ENCODE measurements around the gene EHMT1. TPM values are rescaled to one million over a fixed set of nuclear protein-coding genes. Genes with fewer than 3 reads are reported as not detected.

EHMT1 gene
- total and polyA plus RNA-seq, 9 of the 15 experiments (the other 6 are each of a cell fraction or from before 2014, with no cell fraction given): 2.2 to 76.0 (median 36.4) TPM

GRCh38 chr9:137666513-137666822 lies 47.7 kb downstream of the EHMT1 start:
- Histone ChIP-seq H2AFZ (ENCODE audit: low read depth, low read length) (no peak overlapping the region), H3K79me2 (ENCODE audit: control insufficient read depth, insufficient read depth, low read length) (peaks cover 86% of the 10 kb centered on the region), H3K4me3 (no peak overlapping the region), H3K9me1 (ENCODE audit: control insufficient read depth, insufficient read depth, low read length) (peaks cover 10% of the 10 kb centered on the region), H3K9me3 (replicated peaks; ENCODE audit: control insufficient read depth, insufficient read depth, low read depth, low read length) (no peaks in the 10 kb centered on the region), H3K27me3 (ENCODE audit: control insufficient read depth in 2 of 2, insufficient read depth in 2 of 2, low read length in 2 of 2) (no peaks in the 10 kb centered on the region), H3K36me3 (ENCODE audit: control insufficient read depth, insufficient read depth, low read length) (peaks cover 18% of the 10 kb centered on the region; the same call in 1 of the 3 replicates), H3K9ac (ENCODE audit: insufficient read depth in 1 of 2, low read depth in 2 of 2, low read length in 2 of 2) (peak overlapping the region in 1 of 2 experiments; percentile 60; a peak in 1 of 4 replicates), H3K27ac (ENCODE audit: extremely low read depth, low read depth, low read length) (no peak overlapping the region), H4K20me1 (replicated peaks; ENCODE audit: control insufficient read depth, insufficient read depth, low read length) (peaks cover 11% of the 10 kb centered on the region; the same call in 1 of the 2 replicates), H3K4me1 (replicated peaks in 1 of 2; ENCODE audit: control insufficient read depth in 2 of 2, insufficient read depth in 2 of 2, low read length in 2 of 2) (peaks cover 11 to 38% of the 10 kb centered on the region in 2 experiments; a peak in 4 of 5 replicates), H3K4me2 (ENCODE audit: insufficient read depth, low read length) (no peak overlapping the region)
- ATAC-seq (no peak), FAIRE-seq (no peak), DNase-seq (ENCODE audit: extremely low read depth in 1 of 4, low spot score in 3 of 4) (no peak)
- 78% methylated on average over 8 of the region's 8 CpGs for WGBS (ENCODE audit: insufficient coverage, low coverage, missing lambda C conversion rate)
- CTCF ChIA-PET (ENCODE audit: low intra/inter-chr PET ratio): no interaction called here
- in situ Hi-C loops (cut with MboI): no loop called here
- BruUV-seq (replicated peaks): no TSS peak
- POLR2A ChIA-PET: no interaction called here
- peak; percentile 32; the same call in 1 of the 2 replicates for TF ChIP-seq NFIC (IDR thresholded peaks at IDR 0.05)
- no peak for TF ChIP-seq KLF16 (IDR thresholded peaks at IDR 0.05)
- intact Hi-C loops (cut with micrococcal nuclease): loop anchor here (5.0 kb wide), 1 partner anchor 44 kb away; no protein-coding TSS in a partner anchor

GRCh38 chr9:137666955-137667670 lies 48.3 kb downstream of the EHMT1 start:
- CTCF ChIA-PET (ENCODE audit: low intra/inter-chr PET ratio): no interaction called here
- intact Hi-C loops (cut with micrococcal nuclease) (loop anchor here (5.0 kb wide), 1 partner anchor 45 kb away; no protein-coding TSS in a partner anchor), in situ Hi-C loops (cut with MboI) (no loop called here)
- POLR2A ChIA-PET: no interaction called here
- ATAC-seq (no peak), FAIRE-seq (no peak), DNase-seq (ENCODE audit: extremely low read depth in 1 of 4, low spot score in 3 of 4) (no peak)
- H3K4me3 ChIP-seq: no peak overlapping the region
- peaks cover 11% of the 10 kb centered on the region; the same call in 1 of the 2 replicates for H4K20me1 ChIP-seq (replicated peaks; ENCODE audit: control insufficient read depth, insufficient read depth, low read length)
- no peak overlapping the region for H3K4me2 ChIP-seq (ENCODE audit: insufficient read depth, low read length)
- peak; percentile 51 for TF ChIP-seq ZNF316 (IDR thresholded peaks at IDR 0.05)
- TF ChIP-seq TRIM28 (IDR thresholded peaks at IDR 0.05): no peak
- H3K27ac ChIP-seq (ENCODE audit: extremely low read depth, low read depth, low read length): no peak overlapping the region
- H3K27me3 ChIP-seq (ENCODE audit: control insufficient read depth in 2 of 2, insufficient read depth in 2 of 2, low read length in 2 of 2): no peaks in the 10 kb centered on the region
- peaks cover 10% of the 10 kb centered on the region for H3K9me1 ChIP-seq (ENCODE audit: control insufficient read depth, insufficient read depth, low read length)
- peaks cover 15 to 42% of the 10 kb centered on the region in 2 experiments; a peak in 4 of 5 replicates for H3K4me1 ChIP-seq (replicated peaks in 1 of 2; ENCODE audit: control insufficient read depth in 2 of 2, insufficient read depth in 2 of 2, low read length in 2 of 2)
- H3K36me3 ChIP-seq (ENCODE audit: control insufficient read depth, insufficient read depth, low read length): peaks cover 22% of the 10 kb centered on the region; the same call in 1 of the 3 replicates
- no peak overlapping the region for H2AFZ ChIP-seq (ENCODE audit: low read depth, low read length)
- no peaks in the 10 kb centered on the region for H3K9me3 ChIP-seq (replicated peaks; ENCODE audit: control insufficient read depth, insufficient read depth, low read depth, low read length)
- peak overlapping the region in 1 of 2 experiments; percentile 61; a peak in 1 of 4 replicates for H3K9ac ChIP-seq (ENCODE audit: insufficient read depth in 1 of 2, low read depth in 2 of 2, low read length in 2 of 2)
- 75% methylated on average over 15 of the region's 16 CpGs for WGBS (ENCODE audit: insufficient coverage, low coverage, missing lambda C conversion rate)
- BruUV-seq (replicated peaks): no TSS peak
- H3K79me2 ChIP-seq (ENCODE audit: control insufficient read depth, insufficient read depth, low read length): peaks cover 90% of the 10 kb centered on the region
